22Rv1 (cell line): ENCODE results near the gene NSD1.

Experiments used
- H3K27ac ChIP-seq: fragments of 450-650 bp; 2 replicates; pipeline ENCODE4 v1.5.1; 2017
- CTCF ChIP-seq: fragments of 450-650 bp; IDR thresholded peaks from 2 replicates; pipeline ENCODE4 v1.5.1; 2017; ENCODE audit warnings: mild to moderate bottlenecking
- ZFX ChIP-seq: fragments of 450-650 bp; IDR thresholded peaks from 2 replicates; pipeline ENCODE4 v1.6.1; 2017; ENCODE audit warnings: antibody characterized with exemption, borderline replicate concordance

Gene NSD1

GRCh38 chr5:177311392-177311722 is 177.8 kb downstream of the NSD1 start:
- H3K27ac ChIP-seq: peak overlapping the region; percentile 92
- TF ChIP-seq CTCF: no peak
- TF ChIP-seq ZFX: no peak

GRCh38 chr5:177311723-177312648 is 178.4 kb downstream of the NSD1 start, which contains the start of gene MXD3:
TSS of gene MXD3 (minus strand) at chr5:177311898. CDS start at chr5:177311830, 68 bp downstream.
- TF ChIP-seq ZFX: no peak
- TF ChIP-seq CTCF: no peak; the same call in 1 of the 2 replicates
- H3K27ac ChIP-seq: peak within 1 kb of the TSS; percentile 92

GRCh38 chr5:177312649-177313181 is 179.1 kb downstream of the NSD1 start:
- peak overlapping the region; percentile 92 for H3K27ac ChIP-seq
- peak; percentile 40 for TF ChIP-seq CTCF
- TF ChIP-seq ZFX: no peak

- TF ChIP-seq CTCF (no peak), ZFX (no peak)
- H3K27ac ChIP-seq: peak overlapping the region; percentile 92
These were observed 180.1 kb downstream of the NSD1 start for GRCh38 chr5:177313561-177314259.

- TF ChIP-seq ZFX (no peak), CTCF (no peak)
These were observed 181.1 kb downstream of the NSD1 start for GRCh38 chr5:177314376-177315342.

GRCh38 chr5:177315411-177315810 is 181.8 kb downstream of the NSD1 start:
- no peak for TF ChIP-seq CTCF
- no peak for TF ChIP-seq ZFX
- no peak overlapping the region for H3K27ac ChIP-seq

More at GRCh38 chr5:177314376-177315342, 181.1 kb downstream of the NSD1 start:
- no peak overlapping the region for H3K27ac ChIP-seq
